HG02798 (cell line): ENCODE measurements around the gene TDRD6.
A peak's percentile ranks its signal among the peaks of the same experiment; 100 is the strongest.
"Not testable (repeated sequence)": the region's sequence is repeated elsewhere in the genome, so short reads cannot be mapped to it uniquely, and the experiment has no call there.

Experiments used
- ATAC-seq: cut with Tn5 transposase; IDR thresholded peaks from one replicate; pipeline ENCODE4 v1.9.1; 2021; ENCODE audit warnings: mild to moderate bottlenecking; ENCODE audit not compliant: unreplicated experiment, poor library complexity

The TDRD6 gene, protein sequence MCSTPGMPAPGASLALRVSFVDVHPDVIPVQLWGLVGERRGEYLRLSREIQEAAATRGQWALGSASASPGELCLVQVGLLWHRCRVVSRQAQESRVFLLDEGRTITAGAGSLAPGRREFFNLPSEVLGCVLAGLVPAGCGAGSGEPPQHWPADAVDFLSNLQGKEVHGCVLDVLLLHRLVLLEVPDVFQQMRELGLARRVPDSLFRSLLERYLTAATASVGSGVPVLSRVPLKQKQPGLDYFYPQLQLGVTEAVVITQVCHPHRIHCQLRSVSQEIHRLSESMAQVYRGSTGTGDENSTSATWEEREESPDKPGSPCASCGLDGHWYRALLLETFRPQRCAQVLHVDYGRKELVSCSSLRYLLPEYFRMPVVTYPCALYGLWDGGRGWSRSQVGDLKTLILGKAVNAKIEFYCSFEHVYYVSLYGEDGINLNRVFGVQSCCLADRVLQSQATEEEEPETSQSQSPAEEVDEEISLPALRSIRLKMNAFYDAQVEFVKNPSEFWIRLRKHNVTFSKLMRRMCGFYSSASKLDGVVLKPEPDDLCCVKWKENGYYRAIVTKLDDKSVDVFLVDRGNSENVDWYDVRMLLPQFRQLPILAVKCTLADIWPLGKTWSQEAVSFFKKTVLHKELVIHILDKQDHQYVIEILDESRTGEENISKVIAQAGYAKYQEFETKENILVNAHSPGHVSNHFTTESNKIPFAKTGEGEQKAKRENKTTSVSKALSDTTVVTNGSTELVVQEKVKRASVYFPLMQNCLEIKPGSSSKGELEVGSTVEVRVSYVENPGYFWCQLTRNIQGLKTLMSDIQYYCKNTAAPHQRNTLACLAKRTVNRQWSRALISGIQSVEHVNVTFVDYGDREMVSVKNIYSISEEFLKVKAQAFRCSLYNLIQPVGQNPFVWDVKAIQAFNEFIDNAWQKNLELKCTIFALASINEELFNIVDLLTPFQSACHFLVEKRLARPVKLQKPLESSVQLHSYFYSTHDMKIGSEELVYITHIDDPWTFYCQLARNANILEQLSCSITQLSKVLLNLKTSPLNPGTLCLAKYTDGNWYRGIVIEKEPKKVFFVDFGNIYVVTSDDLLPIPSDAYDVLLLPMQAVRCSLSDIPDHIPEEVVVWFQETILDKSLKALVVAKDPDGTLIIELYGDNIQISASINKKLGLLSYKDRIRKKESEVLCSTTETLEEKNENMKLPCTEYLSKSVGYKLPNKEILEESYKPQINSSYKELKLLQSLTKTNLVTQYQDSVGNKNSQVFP (N-terminal part only)

DNA sequence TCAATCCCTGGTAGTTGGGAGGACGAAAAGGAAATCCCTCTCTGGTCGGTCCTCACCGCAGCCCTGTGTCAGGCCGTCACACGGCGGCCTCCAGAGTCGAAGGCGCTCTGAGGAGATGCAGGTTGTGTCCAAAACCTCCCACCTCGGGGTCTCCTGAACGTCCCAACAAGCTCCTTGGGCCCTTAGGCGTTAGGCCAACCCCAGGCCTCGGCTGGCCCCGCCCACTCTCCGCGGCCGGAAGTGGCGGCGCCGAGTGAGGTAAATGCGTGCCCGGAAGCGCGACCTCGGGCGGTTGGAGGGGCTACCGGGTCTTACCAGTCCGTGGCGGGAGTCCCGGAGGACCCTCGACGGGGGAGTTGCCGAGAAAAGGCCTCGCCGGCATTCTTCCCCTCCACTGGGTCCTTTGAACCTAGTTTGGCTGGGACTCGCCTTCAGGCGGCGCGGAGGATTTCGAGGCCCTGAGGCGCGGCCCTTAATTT, at the start of gene TDRD6:
TSS of gene TDRD6 (plus strand) at position 267 of the 479 bp plus-strand sequence. CDS start 244 bp downstream, outside the sequence.
- no peak for ATAC-seq

DNA sequence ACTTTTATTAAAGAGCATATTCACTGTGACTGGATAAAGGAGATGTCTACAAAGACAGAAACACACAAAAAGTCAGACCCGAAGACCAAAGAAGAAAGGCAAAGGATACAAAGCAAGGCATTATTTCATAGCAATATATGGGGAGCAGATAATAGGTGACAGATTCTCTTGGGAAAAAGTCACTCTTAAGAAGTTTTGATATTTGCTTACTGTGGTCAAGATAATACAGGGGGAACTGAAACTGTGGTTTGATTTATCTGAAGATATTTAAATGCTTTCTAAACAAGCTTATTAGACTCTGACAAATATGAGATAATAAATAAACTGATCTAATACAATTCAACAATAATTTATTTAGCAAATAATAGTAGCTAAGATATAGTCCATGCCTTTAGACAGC, 49.8 kb upstream of the TDRD6 start:
- no peak for ATAC-seq

DNA sequence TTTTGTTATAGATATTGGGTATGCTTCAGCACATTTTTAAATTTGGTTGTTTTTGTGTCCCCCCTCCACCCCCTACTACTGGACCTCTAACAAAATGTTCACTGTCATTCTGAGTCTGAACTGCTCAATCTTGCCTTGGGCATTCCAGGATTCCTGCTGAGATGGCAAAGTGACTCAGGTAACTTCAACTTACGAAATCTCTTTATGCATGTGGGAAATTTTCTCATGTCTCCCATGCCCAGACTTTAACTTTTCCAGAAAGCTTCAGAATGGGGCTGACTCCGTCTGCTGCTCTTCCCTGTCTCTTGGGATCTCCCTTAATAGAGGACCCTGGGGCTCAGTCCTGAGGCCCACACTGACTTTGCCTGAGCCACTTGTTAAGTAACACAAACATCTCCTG, 49.0 kb upstream of the TDRD6 start:
- ATAC-seq: no peak

DNA sequence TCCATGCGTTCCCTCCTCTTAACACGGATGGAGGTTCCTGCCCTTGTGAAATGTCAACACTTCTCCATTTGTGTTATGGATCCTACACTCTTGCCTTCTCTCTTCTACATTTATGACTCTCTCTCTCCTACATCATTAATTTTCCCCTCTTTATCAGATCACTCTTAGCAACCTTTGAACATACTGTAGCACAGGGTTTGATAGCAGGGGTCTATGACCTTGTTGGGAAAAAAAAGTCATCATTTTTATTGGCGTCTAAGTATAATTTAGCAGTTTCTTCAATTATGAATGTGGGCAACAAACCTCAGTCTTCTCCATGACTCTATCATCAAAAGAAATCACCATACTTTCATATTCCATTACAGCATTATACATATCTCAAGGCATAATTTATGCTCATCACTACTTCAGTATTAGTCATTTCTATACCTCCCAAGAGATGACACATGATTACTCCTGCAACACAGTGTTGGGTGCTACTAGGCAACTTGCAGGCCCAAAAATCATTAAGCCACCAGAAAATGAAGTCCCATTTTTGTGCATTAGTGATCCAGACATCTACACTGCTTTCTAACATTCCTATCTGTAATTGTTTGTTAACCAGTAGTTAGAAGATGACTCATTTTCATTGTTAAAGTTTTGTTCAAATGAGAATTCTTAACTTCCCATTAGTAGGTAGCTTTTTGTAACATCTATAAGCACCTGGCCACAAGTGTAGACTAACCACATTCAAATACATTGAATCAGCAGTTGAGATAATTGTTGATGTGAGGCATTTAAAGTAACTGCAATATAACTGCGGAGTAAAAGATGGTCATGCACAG, 44.5 kb upstream of the TDRD6 start:
- ATAC-seq: no peak

DNA sequence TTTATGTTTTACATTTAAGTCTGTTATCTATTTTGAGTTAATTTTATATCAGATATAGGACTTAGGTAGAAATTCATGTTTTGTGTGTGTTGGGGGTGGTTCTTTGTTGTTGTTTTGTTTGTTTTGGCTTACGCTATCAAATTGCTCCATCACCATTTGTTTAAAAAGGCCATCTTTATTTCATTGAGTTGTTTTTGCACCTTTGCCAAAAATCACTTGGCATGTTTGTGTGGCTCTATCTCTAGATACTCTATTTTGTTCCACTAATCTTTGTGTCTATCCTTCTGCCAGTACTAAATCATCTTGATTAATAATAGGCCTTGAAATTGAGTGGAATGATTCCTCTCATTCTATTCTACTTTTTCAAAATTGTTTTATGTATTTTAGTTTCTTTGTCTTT, 42.4 kb upstream of the TDRD6 start:
- no peak for ATAC-seq

DNA sequence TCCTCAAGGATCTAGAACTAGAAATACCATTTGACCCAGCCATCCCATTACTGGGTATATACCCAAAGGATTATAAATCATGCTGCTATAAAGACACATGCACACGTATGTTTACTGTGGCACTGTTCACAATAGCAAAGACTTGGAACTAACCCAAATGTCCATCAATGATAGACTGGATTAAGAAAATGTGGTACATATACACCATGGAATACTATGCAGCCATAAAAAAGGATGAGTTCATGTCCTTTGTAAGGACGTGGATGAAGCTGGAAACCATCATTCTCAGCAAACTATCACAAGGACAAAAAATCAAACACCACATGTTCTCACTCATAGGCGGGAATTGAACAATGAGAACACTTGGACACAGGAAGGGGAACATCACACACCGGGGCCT, 39.6 kb upstream of the TDRD6 start:
- not testable (repeated sequence) for ATAC-seq

DNA sequence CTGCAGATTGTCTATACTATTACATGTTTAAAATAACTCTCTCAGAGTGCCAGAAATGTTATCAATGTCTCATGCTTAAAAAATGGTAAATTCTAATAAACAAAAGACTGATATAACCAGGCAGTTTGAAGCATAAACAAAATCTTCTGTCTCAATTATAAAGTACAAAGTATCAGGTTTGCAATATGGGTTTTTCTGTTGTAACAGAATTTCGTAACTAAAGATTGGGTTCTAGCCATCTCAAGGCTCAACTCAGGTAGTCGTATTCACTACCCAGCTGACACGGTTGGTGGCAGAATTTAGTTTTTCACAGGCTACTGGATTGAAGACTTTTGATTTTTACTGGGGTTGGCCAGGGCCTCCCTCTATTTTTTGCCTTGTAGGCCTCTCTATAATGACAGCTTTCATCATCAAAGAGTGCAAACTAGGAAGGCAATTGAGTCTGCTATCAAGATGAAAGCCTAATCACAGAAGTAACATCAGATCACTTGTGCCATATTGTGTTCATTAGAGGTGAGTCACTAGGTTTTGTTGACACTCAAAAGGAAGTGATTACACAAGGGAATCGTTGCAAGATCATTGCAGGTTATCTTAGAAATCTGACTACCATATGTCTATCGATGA, 38.7 kb upstream of the TDRD6 start:
- no peak for ATAC-seq

DNA sequence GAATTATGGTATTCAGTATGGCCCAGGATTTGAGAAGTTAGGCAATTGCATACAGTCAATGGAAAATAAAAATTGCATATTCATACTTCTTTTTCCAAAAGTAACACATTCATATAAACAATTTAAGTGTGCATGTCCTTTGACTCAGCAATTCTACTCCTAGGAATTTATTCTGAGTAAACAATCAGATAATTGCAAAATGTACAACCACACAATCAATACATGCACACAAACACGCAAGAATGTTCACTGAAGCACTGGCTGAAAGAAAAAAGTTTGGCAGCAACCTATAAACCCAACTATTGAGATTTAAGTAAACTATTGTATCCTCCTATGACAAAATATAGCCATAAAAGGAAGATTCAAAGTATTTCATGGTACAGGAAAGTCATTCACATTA, 36.7 kb upstream of the TDRD6 start:
- ATAC-seq: no peak

DNA sequence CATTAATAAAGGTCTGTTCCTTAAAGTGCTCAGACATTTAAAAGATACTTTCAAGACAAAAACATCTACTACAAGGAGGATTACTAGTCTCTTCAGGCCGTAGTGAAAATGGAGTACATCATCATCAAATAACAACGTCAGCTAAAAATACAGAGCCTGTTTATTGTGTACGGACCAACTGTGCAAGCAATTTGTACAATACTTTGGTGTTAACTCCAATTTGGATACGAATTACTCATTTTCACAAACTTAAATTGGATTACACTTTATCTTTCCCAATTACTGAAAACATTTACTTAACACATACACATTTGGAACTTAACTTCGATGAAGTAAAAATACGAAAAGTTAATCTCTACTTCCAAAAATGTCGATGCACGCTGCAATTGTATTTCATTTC, 35.9 kb upstream of the TDRD6 start:
- ATAC-seq: no peak

DNA sequence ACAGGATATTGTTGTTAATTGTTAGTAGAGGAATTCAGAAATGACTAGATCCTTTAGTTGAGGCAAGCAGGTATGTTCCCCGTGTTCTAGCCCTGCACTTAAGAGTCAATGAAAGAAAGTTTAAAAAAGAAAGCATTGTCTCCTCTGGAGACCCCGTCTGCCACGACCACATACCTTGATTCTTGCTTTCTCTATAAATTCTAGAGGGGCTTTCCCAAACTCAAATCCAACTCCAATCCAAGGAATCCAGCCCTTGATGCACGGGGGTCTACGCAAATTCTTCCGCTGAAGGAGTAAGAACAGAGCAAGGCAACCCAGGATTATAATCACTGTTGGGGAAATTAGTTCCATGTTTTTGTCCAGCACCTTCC, 35.5 kb upstream of the TDRD6 start:
- ATAC-seq: no peak

DNA sequence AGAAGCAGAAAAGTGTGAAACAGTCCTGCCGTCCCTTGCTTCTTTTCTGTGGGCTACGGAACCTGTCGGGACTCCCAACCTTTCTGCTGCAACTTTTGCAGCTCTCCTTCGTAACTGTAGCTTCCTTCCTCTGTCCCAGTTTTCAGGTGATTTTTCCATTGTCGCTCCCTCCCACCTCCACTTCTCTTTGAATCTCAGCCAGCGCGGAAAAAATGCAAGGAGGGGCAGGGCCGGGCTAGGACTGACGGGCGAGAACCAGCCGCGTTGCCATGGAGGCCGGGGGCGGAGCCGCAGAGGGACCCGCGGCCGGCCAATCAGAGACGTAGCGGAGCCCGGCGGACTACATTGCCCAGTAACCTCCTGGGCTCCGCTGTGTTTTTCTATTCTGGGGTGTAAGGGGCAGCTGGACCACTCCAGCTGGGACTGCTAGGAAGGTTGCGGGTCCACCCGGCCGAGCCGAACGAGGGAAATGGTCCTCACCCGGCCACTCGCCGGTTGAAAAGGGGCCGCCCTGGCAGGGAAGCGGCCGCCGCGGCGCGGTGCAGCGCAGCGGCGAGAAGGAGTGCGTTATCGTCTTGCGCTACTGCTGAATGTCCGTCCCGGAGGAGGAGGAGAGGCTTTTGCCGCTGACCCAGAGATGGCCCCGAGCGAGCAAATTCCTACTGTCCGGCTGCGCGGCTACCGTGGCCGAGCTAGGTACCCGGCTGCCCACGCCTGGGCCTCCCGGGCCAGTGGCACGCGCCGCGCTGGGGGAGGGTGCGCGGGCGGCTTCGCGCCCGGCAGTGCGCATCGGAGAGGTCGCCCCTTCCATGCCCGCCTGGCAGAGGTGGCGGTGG, 34.9 kb upstream of the TDRD6 start, which contains the start of the genes CYP39A1 and SLC25A27:
TSS of gene CYP39A1 (minus strand) at position 216 of the 836 bp plus-strand sequence. CDS start 236 bp downstream, outside the sequence.
TSS of gene SLC25A27 (plus strand) at position 373 of the 836 bp plus-strand sequence. CDS start at position 591, 218 bp downstream.
- ATAC-seq: peak; percentile 100

DNA sequence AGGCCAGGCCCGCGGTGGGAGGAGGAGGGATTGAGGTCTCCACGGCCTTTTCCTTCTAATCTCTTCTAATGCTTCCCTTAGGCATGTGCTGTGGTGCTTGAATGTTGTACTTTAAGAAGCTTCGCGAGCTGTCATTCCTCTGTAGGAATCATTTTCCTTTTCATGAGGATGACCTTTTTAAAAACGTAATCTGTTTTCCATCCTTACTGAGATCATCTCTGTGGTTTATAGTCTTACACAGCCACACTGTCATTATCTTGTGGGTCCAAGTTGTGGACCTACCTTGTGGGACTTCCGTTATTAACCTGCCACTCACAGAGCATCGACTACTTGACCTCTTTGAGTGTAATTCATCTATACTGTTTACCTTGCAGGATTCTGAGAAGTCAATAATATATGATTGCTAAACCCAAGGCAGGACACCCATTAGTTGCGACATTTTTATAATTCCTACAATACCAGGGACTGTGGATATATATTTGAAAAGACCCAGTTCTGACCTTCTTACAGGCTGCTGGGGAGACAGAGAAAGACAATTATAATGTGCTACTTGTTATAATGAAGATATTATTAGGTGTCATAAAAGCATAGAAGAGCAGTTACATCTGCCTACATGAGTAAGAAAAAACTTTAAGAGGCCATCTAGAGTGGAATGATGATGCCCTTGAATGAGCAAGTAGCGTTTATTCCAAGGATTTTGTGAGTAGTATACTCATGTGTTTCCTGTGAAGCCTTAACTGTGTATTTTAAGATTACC, 34.1 kb upstream of the TDRD6 start:
- no peak for ATAC-seq

DNA sequence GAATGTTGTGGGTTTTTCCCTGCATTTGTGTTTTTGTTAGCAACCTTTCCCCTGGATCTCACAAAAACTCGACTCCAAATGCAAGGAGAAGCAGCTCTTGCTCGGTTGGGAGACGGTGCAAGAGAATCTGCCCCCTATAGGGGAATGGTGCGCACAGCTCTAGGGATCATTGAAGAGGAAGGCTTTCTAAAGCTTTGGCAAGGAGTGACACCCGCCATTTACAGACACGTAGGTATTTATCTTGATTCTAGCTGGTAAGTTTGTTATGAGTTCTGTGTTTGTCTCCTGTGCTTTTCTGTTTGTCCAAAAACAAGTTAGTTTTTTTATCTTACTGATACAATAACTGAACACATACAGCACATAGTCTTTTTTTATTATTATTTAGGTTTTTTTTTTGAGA, 31.9 kb upstream of the TDRD6 start:
- no peak for ATAC-seq

DNA sequence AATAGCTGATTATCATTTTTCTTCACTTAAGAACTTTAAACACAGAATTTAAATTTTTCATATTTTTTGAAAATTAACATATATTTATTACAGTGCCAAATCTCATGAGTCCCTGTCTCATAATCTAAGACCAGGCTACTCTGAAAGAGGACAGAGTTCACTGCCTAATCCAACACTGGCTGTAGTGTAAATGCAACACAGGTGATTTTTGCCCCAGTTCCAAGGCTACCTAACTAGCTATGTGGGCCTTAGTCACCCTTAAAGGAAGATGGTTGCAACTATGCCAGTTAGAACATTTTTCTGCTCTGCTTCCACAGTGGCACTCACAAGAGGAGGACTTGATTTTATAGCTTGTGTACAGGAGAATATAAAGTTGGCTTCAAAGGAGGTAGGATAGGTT, 30.0 kb upstream of the TDRD6 start:
- no peak for ATAC-seq

DNA sequence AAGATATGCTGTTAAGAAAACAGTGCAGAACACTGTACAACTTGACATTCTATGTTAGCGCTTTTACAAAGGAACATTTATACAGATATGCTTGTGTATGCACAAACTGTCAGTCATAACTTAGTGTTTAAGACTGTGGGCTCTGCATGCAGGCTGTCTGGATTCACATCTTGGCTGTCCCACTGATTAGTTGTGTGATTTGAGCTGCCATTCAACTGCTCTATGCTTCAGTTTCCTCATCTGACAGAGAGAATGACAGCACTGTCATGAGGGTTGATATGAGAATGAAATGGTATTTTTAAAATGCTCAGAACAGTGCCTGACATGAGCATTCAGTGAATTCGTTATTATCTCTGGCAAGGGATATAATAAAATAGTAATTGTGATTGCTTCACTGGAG, 26.2 kb upstream of the TDRD6 start:
- ATAC-seq: no peak

DNA sequence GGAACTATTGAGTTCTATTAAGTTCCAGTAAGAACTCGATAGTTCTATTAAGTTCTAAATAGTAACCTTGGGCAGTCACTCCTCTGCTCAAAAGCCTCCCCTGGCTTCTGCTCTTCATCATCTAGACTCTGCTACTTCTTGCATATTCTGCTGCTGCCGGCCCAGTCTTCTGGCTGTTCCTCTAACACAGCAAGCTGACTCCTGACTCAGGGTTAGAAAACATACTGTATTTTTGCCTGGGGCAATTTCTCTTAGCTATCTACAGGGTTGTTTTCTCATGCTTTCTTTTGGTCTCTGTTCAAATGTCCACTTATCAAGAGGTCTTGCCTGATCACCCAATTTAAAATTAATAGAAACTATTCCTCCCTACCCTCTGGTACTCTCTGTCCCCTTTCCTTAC, 20.3 kb upstream of the TDRD6 start:
- ATAC-seq: no peak

DNA sequence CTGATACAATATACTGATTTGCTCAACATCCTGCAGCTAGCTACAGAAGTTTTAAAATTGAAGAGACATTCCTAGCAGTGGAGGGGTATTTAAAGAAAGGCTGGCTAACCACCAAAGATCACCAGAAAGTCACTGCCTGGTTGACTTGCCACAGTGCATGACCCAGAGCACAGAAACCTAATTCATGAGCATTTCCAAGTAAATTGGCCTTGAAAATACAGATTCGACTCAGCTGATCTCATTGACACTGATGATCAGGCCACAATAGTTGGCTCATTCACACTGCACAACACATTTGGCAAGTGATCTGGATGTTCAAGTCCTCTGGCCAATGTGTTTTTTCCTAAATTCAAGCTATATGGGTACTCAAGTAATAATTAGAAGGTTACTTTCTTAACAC, 13.3 kb upstream of the TDRD6 start:
- ATAC-seq: no peak
